ENCODE measurements around the gene OXCT2. TPM values are rescaled to one million over a fixed set of nuclear protein-coding genes. Genes with fewer than 3 reads are reported as not detected.

Gene OXCT2
- total and polyA plus RNA-seq, 2 of the 13 experiments (the other 11 are each of a cell fraction or from before 2014, with no cell fraction given) = 0.21 to 0.33 TPM

GRCh38 chr1:39788758-39789570 is 17.8 kb upstream of the OXCT2 start, which contains the start of gene BMP8B (continued):
- TF ChIP-seq ZBTB40 (IDR thresholded peaks at IDR 0.05) = no peak
- no peak for TF ChIP-seq ZBTB40 (CRISPR knock-in tag; IDR thresholded peaks at IDR 0.05)
- peak; percentile 89 for TF ChIP-seq ZNF777 (CRISPR knock-in tag; IDR thresholded peaks at IDR 0.05)
- no peak for TF ChIP-seq ZNF629 (CRISPR knock-in tag; conservative IDR thresholded peaks at IDR 0.05)
- TF ChIP-seq NR2F6 (IDR thresholded peaks at IDR 0.05) = no peak
- TF ChIP-seq NR2F6 (CRISPR knock-in tag; IDR thresholded peaks at IDR 0.05) = no peak
- TF ChIP-seq ZBTB2 (CRISPR knock-in tag; IDR thresholded peaks at IDR 0.05; ENCODE audit: low read depth) = peak; percentile 22; the same call in 1 of the 2 replicates
- TF ChIP-seq RARG (CRISPR knock-in tag; IDR thresholded peaks at IDR 0.05; ENCODE audit: low read depth) = no peak
- TF ChIP-seq ZNF569 (CRISPR knock-in tag; IDR thresholded peaks at IDR 0.05; ENCODE audit: borderline replicate concordance) = no peak
- TF ChIP-seq NFYC (CRISPR knock-in tag; IDR thresholded peaks at IDR 0.05) = peak; percentile 39; the same call in 1 of the 2 replicates
- peak; percentile 50 for TF ChIP-seq GABPA (IDR thresholded peaks at IDR 0.05; ENCODE audit: low read depth, low read length)
- no peak for TF ChIP-seq GABPA (CRISPR knock-in tag; IDR thresholded peaks at IDR 0.05; ENCODE audit: low read depth)
- TF ChIP-seq ZNF574 (CRISPR knock-in tag; IDR thresholded peaks at IDR 0.05) = 0 out of 2 replicates have a peak, but pooled peaks have one; percentile 37
- TF ChIP-seq UBTF (CRISPR knock-in tag; IDR thresholded peaks at IDR 0.05) = no peak
